ENCODE data around the gene TRIM44. TPM values are rescaled to one million over a fixed set of nuclear protein-coding genes. Genes with fewer than 3 reads are reported as not detected.

The TRIM44 gene
- total RNA-seq, 1 donor from 2014 or later, result 6.1 TPM

GRCh38 chr11:35814081-35814695, 151.6 kb downstream of the TRIM44 start:
- H3K27ac ChIP-seq, result no peak overlapping the region
- no peak overlapping the region for H3K4me3 ChIP-seq
- intact Hi-C loops (cut with DNase I), result no loop called here
- H3K27me3 ChIP-seq, result no peaks in the 10 kb centered on the region
- H3K4me1 ChIP-seq, result no peaks in the 10 kb centered on the region
- H3K9me3 ChIP-seq, result no peaks in the 10 kb centered on the region
- H3K36me3 ChIP-seq, result no peaks in the 10 kb centered on the region
- no peak for TF ChIP-seq CTCF (IDR thresholded peaks at IDR 0.05)
- no peak for DNase-seq (ENCODE audit: low spot score in 2 of 2)

GRCh38 chr11:35814720-35815305, 152.2 kb downstream of the TRIM44 start:
- intact Hi-C loops (cut with DNase I), result no loop called here
- H3K27ac ChIP-seq, result no peak overlapping the region
- no peak for TF ChIP-seq CTCF (IDR thresholded peaks at IDR 0.05)
- no peak for DNase-seq (ENCODE audit: low spot score in 2 of 2)
- no peaks in the 10 kb centered on the region for H3K36me3 ChIP-seq
- H3K27me3 ChIP-seq, result no peaks in the 10 kb centered on the region
- no peak overlapping the region for H3K4me3 ChIP-seq
- H3K4me1 ChIP-seq, result no peaks in the 10 kb centered on the region
- no peaks in the 10 kb centered on the region for H3K9me3 ChIP-seq

- intact Hi-C loops (cut with DNase I), result no loop called here
- Histone ChIP-seq H3K9me3 (no peaks in the 10 kb centered on the region), H3K27ac (no peak overlapping the region), H3K36me3 (no peaks in the 10 kb centered on the region), H3K27me3 (no peaks in the 10 kb centered on the region), H3K4me1 (no peaks in the 10 kb centered on the region), H3K4me3 (no peak overlapping the region)
- TF ChIP-seq CTCF (IDR thresholded peaks at IDR 0.05), result no peak
- no peak for DNase-seq (ENCODE audit: low spot score in 2 of 2)
Measured at GRCh38 chr11:35815556-35816315, 153.2 kb downstream of the TRIM44 start.

GRCh38 chr11:35820614-35821013, 158.0 kb downstream of the TRIM44 start:
- Histone ChIP-seq H3K4me3 (no peak overlapping the region), H3K27me3 (no peaks in the 10 kb centered on the region), H3K27ac (no peak overlapping the region), H3K4me1 (no peaks in the 10 kb centered on the region), H3K36me3 (no peaks in the 10 kb centered on the region), H3K9me3 (no peaks in the 10 kb centered on the region)
- intact Hi-C loops (cut with DNase I), result loop anchor here (5.0 kb wide), 1 partner anchor 203 kb away; the partner anchor contains the start of gene FJX1
- no peak for TF ChIP-seq CTCF (IDR thresholded peaks at IDR 0.05)
- no peak for DNase-seq (ENCODE audit: low spot score in 2 of 2)

GRCh38 chr11:35822815-35823495, 160.4 kb downstream of the TRIM44 start:
- no peak for TF ChIP-seq CTCF (IDR thresholded peaks at IDR 0.05)
- H3K9me3 ChIP-seq, result no peaks in the 10 kb centered on the region
- no peak overlapping the region for H3K4me3 ChIP-seq
- no peak for DNase-seq (ENCODE audit: low spot score in 2 of 2)
- H3K27ac ChIP-seq, result no peak overlapping the region
- no peaks in the 10 kb centered on the region for H3K4me1 ChIP-seq
- H3K27me3 ChIP-seq, result no peaks in the 10 kb centered on the region
- intact Hi-C loops (cut with DNase I), result loop anchor here (1.0 to 5.0 kb wide), 3 partner anchors 206 to 444 kb away; partner anchors contain the start of gene FJX1
- no peaks in the 10 kb centered on the region for H3K36me3 ChIP-seq
